Neuronal stem cell (in vitro differentiated cells): Measurements from ENCODE around the gene CYP2E1.
"Not testable (repeated sequence)": the region's sequence is repeated elsewhere in the genome, so short reads cannot be mapped to it uniquely, and the experiment has no call there.

Experiments
- DNase-seq: peaks from one replicate; pipeline ENCODE4 v3.0.0-alpha.2; 2013; ENCODE audit warnings: low spot score
- H2AFZ ChIP-seq: one replicate; pipeline ENCODE4 v1.6.1; 2013; ENCODE audit warnings: mild to moderate bottlenecking, low read length, inconsistent platforms
- H2AK5ac ChIP-seq: 2 replicates; pipeline ENCODE4 v1.6.1; 2013; ENCODE audit warnings: low read depth, mild to moderate bottlenecking, inconsistent platforms, low read length, moderate library complexity, mixed read lengths
- H2BK120ac ChIP-seq: 2 replicates; pipeline ENCODE4 v1.6.1; 2013; ENCODE audit warnings: low read depth, mild to moderate bottlenecking, inconsistent platforms, low read length, moderate library complexity, mixed read lengths
- H2BK12ac ChIP-seq: one replicate; pipeline ENCODE4 v1.6.1; 2013; ENCODE audit warnings: low read length, inconsistent platforms
- H2BK15ac ChIP-seq: 2 replicates; pipeline ENCODE4 v1.6.1; 2013; ENCODE audit warnings: mild to moderate bottlenecking, low read length, inconsistent platforms, mixed read lengths
- H2BK5ac ChIP-seq: one replicate; pipeline ENCODE4 v1.6.1; 2013; ENCODE audit warnings: inconsistent platforms, mild to moderate bottlenecking, low read length, moderate library complexity
- H3K14ac ChIP-seq: one replicate; pipeline ENCODE4 v1.6.1; 2013; ENCODE audit warnings: low read length, inconsistent platforms
- H3K18ac ChIP-seq: 2 replicates; pipeline ENCODE4 v1.6.1; 2013; ENCODE audit warnings: low read length, inconsistent platforms
- H3K23ac ChIP-seq: 2 replicates; pipeline ENCODE4 v1.6.1; 2013; ENCODE audit warnings: low read depth, mild to moderate bottlenecking, mixed read lengths, low read length, inconsistent platforms; ENCODE audit not compliant: poor library complexity
- H3K27ac ChIP-seq: replicated peaks from 3 replicates; pipeline ENCODE4 v1.5.1; 2013; ENCODE audit warnings: low read length, inconsistent platforms
- H3K27me3 ChIP-seq, 3 experiments: 2 replicates each; pipeline ENCODE4 v1.6.1; 2013; ENCODE audit warnings: low read length in 3 of 3, mild to moderate bottlenecking in 2 of 3, inconsistent platforms in 1 of 3, low read depth in 1 of 3, mixed read lengths in 1 of 3, moderate library complexity in 1 of 3; ENCODE audit not compliant: control insufficient read depth in 3 of 3, insufficient read depth in 3 of 3
- H3K36me3 ChIP-seq, 2 donors: replicated peaks in 1 of 2; 2 replicates each; pipeline ENCODE4 v1.6.1; 2013; ENCODE audit warnings: low read length in 2 of 2; ENCODE audit not compliant: control insufficient read depth in 2 of 2, insufficient read depth in 2 of 2
- H3K4ac ChIP-seq: 2 replicates; pipeline ENCODE4 v1.6.1; 2013; ENCODE audit warnings: inconsistent platforms, mild to moderate bottlenecking, low read length, moderate library complexity
- H3K4me1 ChIP-seq, 2 donors: 1 replicate in 1 of 2; 2 replicates in 1 of 2; pipeline ENCODE4 v1.6.1; 2013; ENCODE audit warnings: low read length in 2 of 2, low read depth in 1 of 2; ENCODE audit not compliant: control insufficient read depth in 2 of 2, insufficient read depth in 1 of 2
- H3K4me2 ChIP-seq: one replicate; pipeline ENCODE4 v1.6.1; 2013; ENCODE audit warnings: mild to moderate bottlenecking, low read length, inconsistent platforms; ENCODE audit not compliant: insufficient read depth, poor library complexity, severe bottlenecking
- H3K4me3 ChIP-seq, 2 donors: 2 replicates each; pipeline ENCODE4 v1.5.1; 2013; ENCODE audit warnings: low read length in 2 of 2, mild to moderate bottlenecking in 2 of 2, inconsistent platforms in 1 of 2, moderate library complexity in 1 of 2
- H3K79me1 ChIP-seq: one replicate; pipeline ENCODE4 v1.6.1; 2013; ENCODE audit warnings: low read depth, mild to moderate bottlenecking, inconsistent platforms, low read length, moderate library complexity
- H3K9ac ChIP-seq: one replicate; pipeline ENCODE4 v1.6.1; 2013; ENCODE audit warnings: mild to moderate bottlenecking, low read depth, low read length, inconsistent platforms; ENCODE audit not compliant: poor library complexity
- H3K9me3 ChIP-seq, 2 donors: replicated peaks in 1 of 2; 2 replicates each; pipeline versions ENCODE3 to v1.6.1; 2013; ENCODE audit warnings: low read length in 2 of 2, mild to moderate bottlenecking in 2 of 2, inconsistent platforms in 1 of 2, low read depth in 1 of 2, mixed read lengths in 1 of 2, moderate library complexity in 1 of 2; ENCODE audit not compliant: control insufficient read depth in 2 of 2, insufficient read depth in 1 of 2
- H4K8ac ChIP-seq: one replicate; pipeline ENCODE4 v1.6.1; 2013; ENCODE audit warnings: low read depth, mild to moderate bottlenecking, inconsistent platforms, low read length, moderate library complexity
- H4K91ac ChIP-seq: one replicate; pipeline ENCODE4 v1.6.1; 2013; ENCODE audit warnings: low read length, low read depth, mild to moderate bottlenecking, inconsistent platforms; ENCODE audit not compliant: poor library complexity
- WGBS, 2 donors: extraction: QIAGEN DNeasy Blood & Tissue Kit; methylation state at CpG; one replicate each; pipeline ENCODE4 v1.1.7; 2013; ENCODE audit warnings: missing lambda C conversion rate in 2 of 2, mixed read lengths in 1 of 2; ENCODE audit not compliant: insufficient read length in 2 of 2, insufficient replicate concordance in 1 of 2; ENCODE audit errors: extremely low coverage in 2 of 2; 5-methylcytosine and 5-hydroxymethylcytosine counted together

CYP2E1 gene

GRCh38 chr10:133518517-133518916 lies 8.6 kb upstream of the CYP2E1 start:
- not testable (repeated sequence) for H4K91ac ChIP-seq, H3K4me2 ChIP-seq, DNase-seq, H2BK15ac ChIP-seq, H3K4me3 ChIP-seq, H3K14ac ChIP-seq, H3K18ac ChIP-seq, H2AK5ac ChIP-seq, H2BK120ac ChIP-seq, H4K8ac ChIP-seq, H2BK5ac ChIP-seq, H3K79me1 ChIP-seq, H3K36me3 ChIP-seq, H3K4me1 ChIP-seq, H3K4ac ChIP-seq, H2AFZ ChIP-seq, H2BK12ac ChIP-seq, H3K27ac ChIP-seq, H3K23ac ChIP-seq
- WGBS, 2 donors = no CpG with 5 or more reads among the region's 5 CpGs
- H3K9ac ChIP-seq = peak overlapping the region; percentile 44
- peaks cover 0 to 15% of the 10 kb centered on the region in 2 donors for H3K9me3 ChIP-seq
- H3K27me3 ChIP-seq = peaks cover 0 to 12% (median 0%) of the 10 kb centered on the region in 3 experiments

GRCh38 chr10:133520193-133520738 lies 6.9 kb upstream of the CYP2E1 start:
- H2AFZ ChIP-seq = no peak overlapping the region
- H2BK120ac ChIP-seq = no peak overlapping the region
- peaks cover 0 to 17% of the 10 kb centered on the region in 2 donors for H3K9me3 ChIP-seq
- no peak overlapping the region for H3K4ac ChIP-seq
- no peak overlapping the region for H3K4me3 ChIP-seq
- H3K18ac ChIP-seq = no peak overlapping the region
- no peak overlapping the region for H2BK5ac ChIP-seq
- no peak overlapping the region for H4K8ac ChIP-seq
- H3K27ac ChIP-seq = no peak overlapping the region
- no peaks in the 10 kb centered on the region for H3K79me1 ChIP-seq
- no peaks in the 10 kb centered on the region for H3K4me1 ChIP-seq
- no peak for DNase-seq
- no peak overlapping the region for H2AK5ac ChIP-seq
- H3K36me3 ChIP-seq = no peaks in the 10 kb centered on the region
- H3K27me3 ChIP-seq = peaks cover 0 to 12% (median 0%) of the 10 kb centered on the region in 3 experiments
- no peak overlapping the region for H3K9ac ChIP-seq
- peak overlapping the region; percentile 32 for H3K23ac ChIP-seq
- no peak overlapping the region for H3K14ac ChIP-seq
- H2BK15ac ChIP-seq = no peak overlapping the region
- no CpG with 5 or more reads among the region's 33 CpGs for WGBS, 2 donors
- H4K91ac ChIP-seq = no peak overlapping the region
- H3K4me2 ChIP-seq = no peak overlapping the region
- no peak overlapping the region for H2BK12ac ChIP-seq

GRCh38 chr10:133523631-133524203 lies 3.4 kb upstream of the CYP2E1 start:
- no peak overlapping the region for H3K14ac ChIP-seq
- H2BK15ac ChIP-seq = no peak overlapping the region
- H3K79me1 ChIP-seq = no peaks in the 10 kb centered on the region
- peaks cover 0 to 30% of the 10 kb centered on the region in 2 donors for H3K9me3 ChIP-seq
- no peak overlapping the region for H2AK5ac ChIP-seq
- H3K4me1 ChIP-seq = no peaks in the 10 kb centered on the region
- H3K4me2 ChIP-seq = no peak overlapping the region
- H3K4ac ChIP-seq = no peak overlapping the region
- DNase-seq = no peak
- H2AFZ ChIP-seq = no peak overlapping the region
- H3K23ac ChIP-seq = no peak overlapping the region
- H2BK12ac ChIP-seq = no peak overlapping the region
- H2BK120ac ChIP-seq = no peak overlapping the region
- H3K9ac ChIP-seq = no peak overlapping the region
- no peak overlapping the region for H2BK5ac ChIP-seq
- no peaks in the 10 kb centered on the region for H3K36me3 ChIP-seq
- H4K91ac ChIP-seq = no peak overlapping the region
- H3K4me3 ChIP-seq = no peak overlapping the region
- no CpG with 5 or more reads among the region's 9 CpGs for WGBS, 2 donors
- no peak overlapping the region for H3K27ac ChIP-seq
- H3K27me3 ChIP-seq = no peaks in the 10 kb centered on the region
- H4K8ac ChIP-seq = no peak overlapping the region
- H3K18ac ChIP-seq = no peak overlapping the region

GRCh38 chr10:133525444-133525843 lies 1.7 kb upstream of the CYP2E1 start:
- Histone ChIP-seq H3K4me3 (no peak overlapping the region), H3K9me3 (peaks cover 0 to 39% of the 10 kb centered on the region in 2 donors), H2AK5ac (no peak overlapping the region), H2AFZ (no peak overlapping the region), H3K79me1 (no peaks in the 10 kb centered on the region), H3K36me3 (no peaks in the 10 kb centered on the region), H3K27ac (no peak overlapping the region), H2BK5ac (no peak overlapping the region), H3K4me1 (no peaks in the 10 kb centered on the region), H2BK120ac (no peak overlapping the region), H3K9ac (no peak overlapping the region), H3K27me3 (peaks cover 0 to 9% (median 0%) of the 10 kb centered on the region in 3 experiments), H3K4ac (no peak overlapping the region), H3K14ac (no peak overlapping the region), H3K23ac (no peak overlapping the region), H3K18ac (no peak overlapping the region), H4K8ac (no peak overlapping the region), H4K91ac (no peak overlapping the region), H2BK12ac (no peak overlapping the region), H2BK15ac (no peak overlapping the region), H3K4me2 (no peak overlapping the region)
- no CpG with 5 or more reads among the region's 7 CpGs for WGBS, 2 donors
- DNase-seq = no peak
